SH-SY5Y (cell line): Measurements from ENCODE around the gene NFIB.

Source experiments
- GATA2 ChIP-seq: IDR thresholded peaks from 2 replicates; pipeline ENCODE4 v1.6.1; 2011; ENCODE audit warnings: mild to moderate bottlenecking, low read depth, low read length
- GATA3 ChIP-seq: IDR thresholded peaks from 2 replicates; pipeline ENCODE4 v1.6.1; 2011; ENCODE audit warnings: low read depth, mild to moderate bottlenecking, low read length, moderate library complexity

The NFIB gene

DNA sequence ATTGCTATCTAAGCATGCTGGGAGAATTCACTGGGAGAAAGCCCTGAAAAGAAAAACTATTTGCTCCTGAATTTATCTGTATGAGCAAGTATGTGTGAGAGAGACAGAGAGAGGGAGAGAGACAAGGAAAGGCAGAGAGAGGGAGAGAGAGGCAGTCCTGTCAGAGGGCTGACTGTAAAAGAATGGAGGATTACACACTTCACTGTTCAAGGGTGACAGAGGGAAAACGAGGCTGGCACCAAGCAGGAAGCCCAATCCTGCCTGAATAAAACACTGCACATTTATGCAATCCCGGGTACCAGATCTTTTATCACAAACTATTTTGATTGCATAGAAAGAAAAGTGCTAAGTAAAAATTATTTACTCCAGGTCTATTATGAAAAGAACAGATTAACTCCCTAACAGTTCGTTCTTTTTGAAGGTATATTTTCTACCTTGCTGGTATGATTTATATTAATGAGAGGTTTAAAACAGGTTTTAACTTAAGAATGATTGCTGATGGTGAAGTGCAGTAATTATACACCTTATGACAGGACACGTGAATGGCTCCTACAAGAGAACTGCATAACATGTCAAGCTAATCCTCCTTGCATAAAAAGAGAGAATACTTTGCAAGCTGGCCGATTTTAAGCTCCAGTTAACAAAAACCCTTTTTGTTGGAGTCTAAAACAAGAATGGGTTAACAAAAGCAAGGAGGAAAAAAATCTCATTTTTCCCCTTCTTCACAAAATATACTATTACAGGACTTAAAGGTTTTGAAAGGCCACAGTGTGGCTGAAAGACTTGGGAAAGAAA lies 82.5 kb downstream of the NFIB start:
- TF ChIP-seq GATA3 = no peak
- no peak for TF ChIP-seq GATA2

DNA sequence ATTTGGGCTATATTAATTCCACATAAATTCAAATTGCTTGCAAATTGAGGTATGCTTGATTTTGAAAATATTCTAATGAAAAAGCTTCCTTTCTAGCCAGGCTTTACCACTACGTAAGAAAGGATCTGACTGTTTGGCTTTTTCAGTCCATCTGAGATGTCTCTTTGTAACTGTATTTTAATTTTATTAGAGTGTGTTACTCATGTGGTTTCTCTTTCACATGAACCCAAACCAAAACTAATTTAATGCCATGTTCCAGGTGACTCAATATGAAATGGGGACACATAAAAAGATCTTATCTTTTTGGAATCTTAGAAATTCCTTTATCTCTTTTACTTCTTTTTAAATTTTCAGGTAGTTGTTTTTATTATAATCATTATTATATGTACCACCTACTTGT lies 85.3 kb downstream of the NFIB start:
- TF ChIP-seq GATA3 = no peak
- TF ChIP-seq GATA2 = no peak

DNA sequence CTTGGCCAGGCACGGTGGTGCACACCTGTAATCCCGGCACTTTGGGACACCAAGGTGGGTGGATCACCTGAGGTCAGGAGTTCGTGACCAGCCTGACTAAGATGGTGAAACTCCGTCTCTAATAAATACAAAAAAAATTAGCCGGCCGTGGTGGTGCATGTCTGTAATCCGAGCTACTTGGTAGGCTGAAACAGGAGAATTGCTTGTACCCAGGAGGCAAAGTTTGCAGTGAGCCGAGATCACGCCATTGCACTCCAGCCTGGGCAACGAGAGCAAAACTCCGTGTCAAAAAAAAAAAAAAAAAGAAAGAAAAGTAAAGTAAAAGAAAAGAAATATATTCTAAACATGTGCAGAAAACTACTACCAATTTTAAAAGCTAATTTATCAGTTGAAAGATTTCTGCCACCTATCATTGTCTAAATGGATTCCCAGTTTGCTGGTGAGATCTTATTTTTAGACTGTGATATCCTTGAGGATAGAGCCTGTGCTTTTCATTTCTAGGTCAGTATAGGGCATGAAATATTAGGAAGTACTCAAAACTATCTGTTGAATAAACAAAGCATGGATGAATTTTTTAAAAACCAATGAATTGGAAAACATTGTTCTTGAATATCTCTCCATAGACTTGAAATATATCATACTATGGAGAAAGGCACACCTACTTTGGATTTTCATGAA lies 86.9 kb downstream of the NFIB start:
- TF ChIP-seq GATA3 (no peak), GATA2 (no peak)

DNA sequence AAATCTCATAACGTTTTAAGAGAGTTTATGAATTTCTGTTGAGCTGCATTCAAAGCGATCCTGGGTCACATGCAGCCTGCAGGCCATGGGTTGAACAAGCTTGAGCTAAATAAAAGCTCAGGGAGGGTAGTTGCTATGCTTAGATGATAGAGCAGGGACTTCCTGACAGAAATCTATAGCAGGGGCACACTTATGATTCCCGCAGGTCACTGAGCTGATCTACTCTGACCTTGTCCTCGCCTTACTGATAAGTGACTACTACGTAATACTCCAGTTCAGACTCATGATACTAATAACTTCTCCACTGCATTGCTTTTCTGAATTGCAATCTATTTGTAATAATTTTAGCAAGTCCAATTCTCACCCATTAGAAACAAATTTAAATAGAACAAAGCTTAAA lies 90.9 kb downstream of the NFIB start:
- TF ChIP-seq GATA2 = no peak
- TF ChIP-seq GATA3 = no peak

DNA sequence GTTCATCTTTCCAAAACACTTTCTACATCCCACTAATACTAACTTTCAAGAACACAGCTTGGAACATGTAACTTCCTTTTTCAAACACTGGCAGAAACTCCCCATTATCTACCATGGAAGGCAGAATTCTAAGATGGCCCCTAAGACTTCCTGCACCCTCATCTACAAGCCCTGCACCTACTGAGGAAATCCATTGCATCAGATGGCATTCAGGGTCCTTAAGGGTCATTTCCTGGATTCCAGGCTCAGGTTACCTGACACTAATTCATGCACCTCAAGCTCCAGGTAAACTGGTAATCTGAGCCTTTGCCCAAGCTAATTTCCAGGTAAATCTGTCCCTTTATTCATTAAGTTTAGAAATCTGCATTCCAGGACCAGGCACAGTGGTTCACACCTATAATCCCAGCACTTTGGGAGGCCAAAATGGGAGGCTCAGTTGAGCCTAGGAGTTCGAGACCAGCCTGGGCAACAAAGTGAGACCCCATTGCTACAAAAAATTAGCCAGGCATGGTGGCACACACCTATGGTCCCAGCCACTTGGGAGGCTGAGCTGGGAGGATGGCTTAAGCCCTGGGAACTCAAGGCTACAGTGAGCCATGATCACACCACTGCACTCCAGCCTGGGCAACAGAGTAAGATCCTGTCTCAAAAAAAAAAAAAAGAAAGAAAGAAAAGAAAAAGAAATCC lies 91.6 kb downstream of the NFIB start:
- TF ChIP-seq GATA2 (no peak), GATA3 (no peak)

DNA sequence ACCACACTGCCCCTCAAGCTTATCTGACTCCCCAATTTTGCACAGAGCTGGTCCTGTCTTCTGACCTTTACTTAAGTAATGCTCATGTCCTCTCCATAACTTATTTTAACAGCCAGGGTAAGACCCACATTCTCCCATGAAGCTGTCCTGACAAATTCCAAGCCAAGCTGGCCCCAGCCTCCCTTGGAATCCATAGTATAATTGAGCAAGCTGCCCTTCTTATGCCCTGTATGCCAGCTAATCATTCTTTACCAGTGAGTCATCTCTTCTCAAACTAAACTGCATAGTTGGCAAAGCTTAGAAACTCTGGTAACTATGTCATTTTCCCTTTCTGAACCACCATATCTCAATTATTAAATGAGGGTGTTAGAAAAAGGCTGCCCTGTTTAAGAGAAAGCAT lies 92.4 kb downstream of the NFIB start:
- TF ChIP-seq GATA3 (no peak), GATA2 (no peak)

DNA sequence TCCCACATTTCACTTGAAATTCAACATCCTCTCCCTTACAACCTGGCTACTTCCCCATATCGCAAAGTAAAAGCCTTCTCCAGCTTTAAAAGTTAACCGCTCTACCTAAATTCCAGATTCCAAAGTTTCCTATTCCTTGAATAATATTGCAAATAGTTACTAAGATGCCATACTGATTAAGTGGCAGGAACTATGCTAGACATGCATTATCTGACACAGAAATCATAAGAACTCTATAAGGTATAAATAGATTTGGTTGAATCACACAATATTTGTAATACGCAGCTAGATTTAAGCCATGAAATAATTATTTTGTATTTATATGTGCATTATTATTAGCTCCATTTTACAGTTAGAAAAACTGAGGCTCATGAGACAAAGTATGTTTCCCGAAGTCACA lies 92.8 kb downstream of the NFIB start:
- TF ChIP-seq GATA2 = no peak
- TF ChIP-seq GATA3 = no peak

DNA sequence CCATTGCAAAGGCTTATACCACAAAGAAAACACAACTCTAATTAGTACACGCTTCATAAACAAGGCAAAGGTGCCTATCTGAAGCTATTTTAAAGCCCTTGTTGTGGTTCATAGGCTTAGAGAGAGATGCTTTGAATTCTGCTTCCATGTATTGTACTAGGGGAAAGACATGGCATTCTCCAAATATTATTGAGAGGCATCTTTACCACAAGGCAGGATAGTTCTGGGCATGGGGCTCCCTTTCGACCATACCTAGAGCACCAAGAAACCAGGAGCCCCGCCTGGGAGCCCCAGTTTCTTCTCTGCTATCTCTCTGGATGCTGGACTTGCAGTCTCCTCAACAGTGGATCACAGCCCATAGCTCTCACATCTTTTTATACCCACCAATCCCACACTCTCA lies 93.7 kb downstream of the NFIB start:
- TF ChIP-seq GATA3 (no peak), GATA2 (no peak)

DNA sequence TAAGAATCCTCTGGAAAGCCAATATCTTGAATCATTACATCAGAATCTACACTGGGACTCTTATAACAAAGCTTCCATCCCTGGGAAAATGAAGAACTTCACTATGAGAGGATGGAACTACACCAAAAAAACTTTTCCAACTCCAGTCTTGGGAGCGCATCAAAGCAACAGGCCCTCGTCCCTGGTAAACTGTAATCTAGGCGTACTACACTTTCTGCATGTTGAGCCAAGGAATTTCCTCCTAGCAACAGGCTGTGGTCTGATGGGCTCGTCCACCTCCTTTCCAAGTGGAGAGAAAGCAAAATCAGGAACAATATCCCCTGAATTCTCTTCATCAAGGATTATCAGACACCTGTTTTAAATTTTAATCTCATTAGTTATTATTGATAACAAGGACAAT lies 94.1 kb downstream of the NFIB start:
- TF ChIP-seq GATA3 (no peak), GATA2 (no peak)

DNA sequence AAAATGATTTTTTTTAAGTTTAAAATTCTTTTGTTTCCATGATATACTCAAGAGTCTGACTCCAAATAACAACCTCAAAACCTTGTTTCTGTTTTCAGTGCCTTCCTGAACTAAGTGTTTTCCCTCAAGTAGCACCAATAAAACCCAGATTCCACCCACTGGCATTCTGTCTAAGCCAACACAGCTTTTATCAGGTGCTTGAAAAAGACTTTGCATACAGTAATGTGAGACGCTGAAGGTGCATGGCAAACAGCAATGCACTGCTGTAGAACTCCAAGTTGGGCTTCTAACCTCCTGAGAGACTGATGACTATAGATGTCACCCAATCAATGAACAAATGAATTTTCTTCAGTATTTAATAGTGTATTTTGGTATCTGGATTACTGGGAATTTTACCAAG lies 95.7 kb downstream of the NFIB start:
- TF ChIP-seq GATA3 = no peak
- no peak for TF ChIP-seq GATA2

DNA sequence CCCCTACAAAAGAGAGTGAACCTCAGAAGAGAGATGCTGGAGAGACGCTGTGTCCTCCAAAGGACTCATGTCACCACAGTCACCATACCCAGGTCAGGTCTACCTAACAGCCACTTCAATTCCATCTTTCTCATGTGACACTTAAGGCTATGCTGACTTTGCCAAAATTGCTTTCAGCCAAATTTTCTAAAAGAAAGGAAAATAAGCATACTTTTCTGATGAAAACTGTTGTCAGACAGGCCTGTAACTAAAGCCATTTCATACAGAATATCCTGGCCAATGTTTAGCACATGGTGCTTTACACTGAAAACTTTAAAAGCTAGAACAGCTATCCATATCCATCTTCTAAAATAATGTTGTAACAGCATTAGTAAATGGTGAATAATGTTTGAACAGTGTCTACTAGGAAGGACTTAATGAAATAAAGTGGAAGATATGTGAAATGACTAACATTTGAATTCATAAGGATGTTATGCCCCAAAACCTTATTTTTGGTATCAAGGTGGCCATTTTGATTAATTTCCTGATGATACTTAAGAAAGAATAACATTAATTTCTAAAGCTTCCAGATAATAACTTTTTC lies 97.2 kb downstream of the NFIB start:
- TF ChIP-seq GATA3 (no peak), GATA2 (no peak)

DNA sequence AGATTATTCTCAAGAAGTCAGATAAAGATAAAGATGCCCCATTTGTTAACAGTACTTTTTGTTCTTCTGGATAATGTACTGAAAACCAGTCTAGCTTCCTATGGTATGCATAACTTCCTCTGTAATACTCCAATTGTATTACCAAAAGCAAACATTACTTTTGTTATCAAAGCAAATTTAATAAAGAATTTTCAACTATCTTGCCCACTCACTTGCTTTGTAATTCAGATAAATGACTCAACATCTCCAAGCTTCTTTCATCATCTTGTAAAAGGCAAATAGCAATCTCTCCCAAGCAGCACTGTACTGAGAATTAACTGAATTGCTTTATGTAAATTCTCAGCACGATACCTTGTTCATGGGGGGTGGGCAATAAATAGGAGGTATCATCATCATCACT lies 98.3 kb downstream of the NFIB start:
- TF ChIP-seq GATA3 = no peak
- no peak for TF ChIP-seq GATA2

DNA sequence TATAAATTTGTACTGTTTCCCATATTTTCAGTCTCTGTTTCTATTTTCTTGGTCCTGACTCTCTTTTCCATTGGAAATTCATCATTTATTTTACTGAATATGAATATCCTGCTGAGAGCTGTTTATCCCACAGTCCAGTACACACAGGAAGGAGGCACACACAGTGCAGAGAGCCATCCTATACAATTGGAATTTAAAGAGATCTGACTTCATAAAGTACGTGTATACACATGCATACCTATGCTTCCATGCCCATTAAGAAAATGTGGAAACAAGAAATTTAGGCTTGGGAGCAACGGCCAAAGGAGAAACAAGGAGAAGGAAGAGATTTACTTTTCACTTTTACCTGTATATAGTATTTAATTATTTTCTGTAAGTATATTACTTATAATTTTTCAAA lies 99.2 kb downstream of the NFIB start:
- TF ChIP-seq GATA3 (no peak), GATA2 (no peak)

DNA sequence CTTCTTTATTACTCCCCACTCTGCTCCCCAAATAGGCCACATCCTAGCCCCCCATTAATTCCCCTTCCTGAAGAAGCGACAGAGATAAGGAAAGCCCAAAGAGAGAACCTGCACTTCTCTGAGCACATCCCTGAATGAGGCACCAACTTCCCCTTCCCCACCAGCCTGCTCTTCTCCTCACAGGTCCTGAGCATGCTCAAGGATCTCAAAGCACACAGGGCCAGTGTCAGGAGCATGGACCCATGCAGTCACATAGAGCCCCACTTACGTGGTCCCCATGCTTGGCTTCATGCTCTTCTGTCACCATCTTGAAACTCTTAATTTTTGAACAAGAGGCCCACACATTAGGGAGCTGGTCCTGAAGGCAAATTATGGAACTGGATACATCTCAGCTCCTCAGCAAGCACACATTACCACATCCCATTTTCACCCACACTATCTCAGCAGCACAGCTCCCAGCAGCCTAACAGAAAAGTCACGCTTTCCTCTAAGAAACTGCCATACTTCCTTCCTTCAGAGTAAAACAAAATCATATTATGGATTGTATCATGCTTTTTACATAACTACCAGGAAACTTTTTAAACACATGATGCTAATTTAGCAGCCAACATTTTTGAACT lies 99.8 kb downstream of the NFIB start:
- TF ChIP-seq GATA3 = no peak
- TF ChIP-seq GATA2 = no peak
